CD4-positive, alpha-beta T cell treated with Interleukin-12 subunit alpha and Interleukin-12 subunit beta, for 1 hour (primary cell): ENCODE data around the gene RNF186.
"Not testable (repeated sequence)": the region's sequence is repeated elsewhere in the genome, so short reads cannot be mapped to it uniquely, and the experiment has no call there.

ENCODE experiments used
- DNase-seq: peaks from one replicate; pipeline ENCODE4 v3.0.0-alpha.2; 2020

Gene RNF186

GRCh38 chr1:19792237-19793002 lies 22.7 kb downstream of the RNF186 start:
- DNase-seq = no peak

- not testable (repeated sequence) for DNase-seq
Measured at GRCh38 chr1:19790061-19790975, 24.8 kb downstream of the RNF186 start.

DNA sequence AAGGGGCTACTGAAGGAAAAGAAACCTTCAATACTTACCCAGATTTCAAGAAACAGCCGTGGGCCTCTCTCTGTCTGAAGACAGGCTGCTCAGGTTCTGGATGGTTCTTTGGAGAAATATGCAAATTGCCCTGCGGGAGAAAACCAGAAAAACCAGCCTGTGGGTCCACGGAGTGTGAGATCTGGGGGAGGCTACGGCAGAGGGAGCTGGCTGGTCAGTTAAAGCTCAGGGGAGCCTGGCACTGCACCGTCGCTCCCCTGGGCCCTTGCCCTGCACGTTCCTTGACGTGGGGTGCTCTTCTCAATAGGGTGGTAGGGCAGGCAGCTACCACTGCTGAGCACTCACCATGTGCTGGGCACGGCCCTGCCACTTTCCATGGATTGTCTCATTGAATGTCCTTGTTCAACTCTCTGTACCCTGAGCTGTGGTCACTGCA lies 28.1 kb downstream of the RNF186 start:
- DNase-seq = no peak

GRCh38 chr1:19785660-19786059 lies 29.4 kb downstream of the RNF186 start:
- DNase-seq = no peak

- DNase-seq = no peak
Measured at GRCh38 chr1:19780267-19780877, 34.7 kb downstream of the RNF186 start.

DNA sequence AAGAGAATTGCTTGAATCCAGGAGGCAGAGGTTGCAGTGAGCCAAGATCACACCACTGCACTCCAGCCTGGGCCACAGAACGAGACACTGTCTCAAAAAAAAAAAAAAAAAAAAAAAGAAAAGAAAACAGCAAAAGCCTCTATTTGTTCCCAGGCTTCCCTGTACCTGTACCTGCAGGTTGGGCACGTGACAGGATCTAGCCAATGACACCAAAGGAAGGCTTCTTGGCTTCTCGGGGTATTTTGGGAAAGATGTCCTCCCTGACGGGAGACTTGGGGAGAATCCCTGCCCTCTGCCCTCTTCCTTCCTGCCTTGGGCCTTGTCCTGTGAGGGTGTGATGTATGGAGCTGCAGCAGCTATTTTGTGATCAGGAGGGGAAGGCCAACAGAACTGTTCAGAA lies 38.1 kb downstream of the RNF186 start:
- DNase-seq = no peak

DNA sequence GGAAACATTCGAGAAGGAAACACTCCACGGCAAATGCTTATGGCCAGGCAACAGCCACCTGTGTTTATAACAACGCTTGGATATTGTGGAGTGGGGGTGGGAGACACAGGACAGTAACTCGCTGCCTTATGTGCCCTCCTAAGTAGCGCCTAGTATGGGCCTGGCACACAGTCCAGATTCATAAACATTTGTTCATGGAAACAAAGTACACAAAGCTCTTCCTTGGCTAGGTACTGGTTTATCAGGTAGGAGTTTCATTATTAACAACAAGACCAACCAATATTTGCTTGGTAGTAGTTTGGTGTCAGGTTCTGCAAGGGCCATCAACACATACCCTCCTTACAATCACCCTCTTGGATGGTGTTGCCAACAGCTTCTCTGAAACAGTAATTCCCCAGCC lies 38.8 kb downstream of the RNF186 start:
- no peak for DNase-seq

- DNase-seq = no peak
Measured at GRCh38 chr1:19775831-19776230, 39.3 kb downstream of the RNF186 start.

GRCh38 chr1:19775317-19775716 lies 39.8 kb downstream of the RNF186 start:
- DNase-seq = no peak

- DNase-seq = no peak
Measured at GRCh38 chr1:19774180-19774785, 40.8 kb downstream of the RNF186 start.

GRCh38 chr1:19773485-19773884 lies 41.6 kb downstream of the RNF186 start:
- DNase-seq = no peak

DNA sequence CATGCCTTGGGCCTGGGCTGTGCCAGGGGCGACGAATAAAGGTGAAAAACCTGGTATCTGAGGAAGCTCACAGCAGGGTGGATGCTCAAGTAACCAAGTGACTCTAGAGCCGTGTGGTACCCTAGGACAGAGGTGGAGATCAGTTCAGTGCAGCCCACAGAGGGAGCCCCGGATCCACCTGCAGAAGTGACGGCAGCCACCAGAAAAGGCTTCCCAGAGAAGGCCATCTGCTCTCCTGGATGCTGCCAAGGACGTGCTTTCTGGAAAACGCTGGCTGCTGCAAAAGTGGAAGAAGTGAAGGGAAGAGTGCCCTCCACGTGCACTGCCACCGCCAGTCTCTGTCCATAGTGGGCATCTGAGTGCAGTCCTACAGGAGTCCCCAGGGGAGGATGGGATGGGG lies 43.0 kb downstream of the RNF186 start:
- DNase-seq = no peak

DNA sequence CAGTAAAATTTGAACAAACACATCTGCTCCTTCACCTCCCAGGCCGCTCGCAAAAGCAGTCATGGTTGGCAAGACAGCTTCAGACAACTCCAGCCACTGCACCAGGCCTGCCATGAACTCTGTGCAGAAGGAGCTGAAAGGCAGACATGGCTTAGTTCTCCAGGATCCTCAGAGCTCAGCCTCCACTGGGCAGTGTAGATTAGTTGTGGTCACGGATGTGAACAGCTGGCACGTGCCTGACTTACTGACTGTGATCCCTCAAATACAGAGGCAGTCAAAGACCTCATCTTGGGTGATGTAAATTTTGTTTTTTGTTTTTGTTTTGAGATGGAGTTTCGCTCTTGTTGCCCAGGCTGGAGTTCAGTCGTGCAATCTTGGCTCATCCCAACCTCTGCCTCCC lies 43.7 kb downstream of the RNF186 start:
- DNase-seq = no peak

- DNase-seq = no peak
Measured at GRCh38 chr1:19770436-19771190, 44.5 kb downstream of the RNF186 start.

DNA sequence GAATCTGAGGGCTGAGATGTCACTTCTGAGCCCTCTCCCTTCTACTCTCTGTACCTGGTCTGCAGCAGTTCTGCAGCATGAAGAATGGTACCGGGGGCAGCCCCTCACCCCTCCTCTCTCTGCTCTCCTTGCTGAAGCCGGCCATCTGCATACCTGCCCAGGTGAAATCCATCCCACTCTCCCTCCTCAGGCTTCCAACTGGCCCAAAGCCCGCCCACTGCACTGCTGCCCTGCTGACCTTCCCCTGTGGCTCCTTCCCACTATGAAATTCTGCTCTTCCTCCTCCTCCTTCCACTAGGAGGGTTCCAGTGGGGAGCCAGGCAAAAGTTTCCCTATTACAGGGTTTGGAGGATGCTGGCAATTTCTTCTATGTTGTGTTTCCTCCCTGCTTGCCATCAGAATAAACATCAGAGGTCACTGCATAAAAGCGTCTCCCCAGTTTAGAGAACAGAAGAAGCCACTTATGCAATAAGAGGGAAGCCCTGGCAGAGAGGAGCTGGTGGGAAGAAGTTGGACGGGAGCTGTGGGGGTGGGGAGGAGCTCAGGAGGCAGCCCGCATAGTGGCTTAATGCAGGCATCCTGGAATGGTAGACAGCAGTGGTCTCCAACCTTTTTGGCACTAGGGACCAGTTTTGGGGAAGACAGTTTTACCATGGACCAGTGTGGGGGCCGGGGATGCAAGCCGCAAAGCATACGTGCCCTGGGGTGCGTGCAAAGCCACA lies 45.7 kb downstream of the RNF186 start:
- DNase-seq = no peak

- no peak for DNase-seq
Measured at GRCh38 chr1:19768353-19769210, 46.5 kb downstream of the RNF186 start.

DNA sequence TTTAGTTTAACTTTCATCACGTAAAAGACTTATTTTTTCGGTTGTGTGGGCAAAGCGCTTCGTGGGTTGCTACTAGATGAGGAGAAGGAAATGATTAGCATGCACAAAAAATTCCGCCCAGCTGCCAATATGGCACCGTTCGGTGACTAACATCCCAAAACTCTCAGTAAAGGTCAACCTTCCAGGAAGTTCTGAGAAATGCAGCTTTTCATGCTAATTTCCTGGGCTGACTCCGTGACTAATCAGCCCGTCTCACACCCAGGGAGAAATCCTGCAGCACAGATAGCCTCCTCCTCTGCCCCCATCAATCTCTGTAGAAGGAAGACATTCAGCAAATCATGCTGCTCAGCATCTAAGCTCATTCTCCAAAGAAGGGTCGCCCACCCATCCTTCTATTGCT lies 49.5 kb downstream of the RNF186 start:
- no peak for DNase-seq

DNA sequence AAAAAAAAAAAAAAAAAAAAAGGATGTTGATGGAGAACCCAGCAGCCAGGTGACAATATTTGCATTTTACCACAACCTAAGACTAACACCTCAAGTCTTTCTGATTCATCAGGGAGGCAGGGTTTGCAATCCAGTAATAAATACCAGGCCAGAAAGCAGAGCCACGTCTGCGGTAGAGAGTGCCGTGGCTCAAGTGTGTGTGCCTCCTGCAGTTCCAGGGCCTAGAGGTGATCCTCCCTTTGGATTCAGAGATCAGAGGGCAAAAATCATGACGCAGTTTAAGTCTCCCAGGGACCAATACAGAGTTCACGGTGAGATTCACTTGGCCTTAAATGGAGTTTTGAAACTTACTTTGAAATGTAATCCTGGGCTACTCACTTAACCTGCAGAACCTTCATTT lies 50.2 kb downstream of the RNF186 start:
- DNase-seq = no peak
